C1 segment of cervical spinal cord (tissue), 14 donors: ENCODE data around the gene BIRC6.
"Not testable (repeated sequence)": the region's sequence is repeated elsewhere in the genome, so short reads cannot be mapped to it uniquely, and the experiment has no call there.

Experiments used
- DNase-seq, 14 donors: peaks; one replicate each; lab custom pipeline; 2025; lab: John Stamatoyannopoulos, UW

The BIRC6 gene

DNA sequence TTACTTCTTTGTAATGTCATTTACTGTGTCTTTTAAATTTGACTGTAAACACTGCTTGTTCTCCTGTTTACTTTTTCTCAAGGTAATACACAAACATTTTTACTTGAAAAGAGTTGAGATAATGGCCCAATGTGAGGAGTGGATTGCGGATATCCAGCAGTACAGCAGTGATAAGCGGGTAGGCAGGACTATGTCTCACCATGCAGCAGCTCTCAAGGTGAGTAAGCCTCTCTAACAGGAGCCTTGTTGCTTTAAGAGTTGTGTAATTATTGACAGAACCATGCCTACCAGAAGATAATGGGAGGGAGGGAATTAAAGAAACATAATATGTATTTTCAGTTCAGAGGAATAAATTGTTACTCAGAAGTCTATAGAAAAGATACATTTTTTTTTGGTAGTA, 254.5 kb downstream of the BIRC6 start:
- no peak for DNase-seq

DNA sequence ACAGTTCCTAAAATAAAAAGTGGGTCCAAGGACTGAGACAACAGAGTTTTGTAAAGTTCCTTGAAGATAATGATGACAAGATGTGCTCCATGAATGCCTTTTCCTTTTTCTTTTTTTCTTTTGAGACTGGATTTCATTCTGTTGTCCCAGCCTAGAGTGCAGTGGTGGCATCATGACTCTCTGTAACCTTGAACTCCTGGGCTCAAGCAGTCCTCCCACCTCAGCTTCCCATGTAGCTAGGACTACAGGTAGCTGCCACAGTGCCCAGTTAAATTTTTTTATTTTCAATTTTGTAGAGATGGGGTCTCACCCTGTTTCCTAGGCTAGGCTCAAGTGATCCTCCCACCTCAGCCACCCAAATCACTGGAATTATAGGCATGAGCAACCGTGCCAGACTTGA, 254.9 kb downstream of the BIRC6 start:
- no peak for DNase-seq

DNA sequence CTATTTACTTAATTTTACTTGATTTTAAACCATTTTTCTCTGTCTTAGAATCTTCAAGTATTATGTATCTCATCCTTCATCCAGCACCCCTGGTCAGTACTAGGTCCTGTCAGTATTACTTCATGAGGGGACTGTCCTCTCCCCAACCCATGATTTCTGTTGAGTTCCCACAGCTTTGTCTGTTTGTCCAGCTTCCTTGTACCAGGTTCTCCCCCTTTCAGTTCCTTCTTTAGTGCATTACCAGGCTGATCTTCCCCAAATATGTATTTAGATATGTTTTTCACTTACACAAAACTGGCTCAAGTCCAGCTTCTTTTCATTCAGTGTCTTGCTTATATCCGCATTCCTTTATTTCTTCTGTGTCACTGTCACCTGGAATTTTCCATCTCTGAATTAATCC, 257.3 kb downstream of the BIRC6 start:
- no peak for DNase-seq

DNA sequence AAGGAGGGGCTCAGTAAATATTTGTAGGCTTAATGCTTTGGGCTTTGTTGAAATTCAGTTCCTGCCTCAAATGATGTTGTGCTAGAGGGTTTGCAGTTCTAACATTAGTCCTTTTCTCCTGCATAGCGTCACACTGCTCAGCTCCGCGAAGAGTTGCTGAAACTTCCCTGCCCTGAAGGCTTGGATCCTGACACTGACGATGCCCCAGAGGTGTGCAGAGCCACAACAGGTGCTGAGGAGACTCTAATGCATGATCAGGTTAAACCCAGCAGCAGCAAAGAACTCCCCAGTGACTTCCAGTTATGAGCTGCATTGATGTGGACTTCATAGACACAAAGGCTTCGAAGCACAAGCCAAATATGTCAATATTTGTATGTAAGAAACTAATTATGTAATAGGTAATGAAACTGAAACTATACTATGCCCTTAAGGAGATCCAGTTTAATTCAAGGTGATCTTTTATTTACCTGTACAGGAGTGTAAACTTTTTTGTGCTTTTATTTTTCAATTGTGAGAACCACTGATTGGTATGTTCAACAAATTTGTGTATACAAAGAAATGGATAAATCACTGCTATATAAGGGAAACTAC, 260.9 kb downstream of the BIRC6 start:
- DNase-seq, result no peak

DNA sequence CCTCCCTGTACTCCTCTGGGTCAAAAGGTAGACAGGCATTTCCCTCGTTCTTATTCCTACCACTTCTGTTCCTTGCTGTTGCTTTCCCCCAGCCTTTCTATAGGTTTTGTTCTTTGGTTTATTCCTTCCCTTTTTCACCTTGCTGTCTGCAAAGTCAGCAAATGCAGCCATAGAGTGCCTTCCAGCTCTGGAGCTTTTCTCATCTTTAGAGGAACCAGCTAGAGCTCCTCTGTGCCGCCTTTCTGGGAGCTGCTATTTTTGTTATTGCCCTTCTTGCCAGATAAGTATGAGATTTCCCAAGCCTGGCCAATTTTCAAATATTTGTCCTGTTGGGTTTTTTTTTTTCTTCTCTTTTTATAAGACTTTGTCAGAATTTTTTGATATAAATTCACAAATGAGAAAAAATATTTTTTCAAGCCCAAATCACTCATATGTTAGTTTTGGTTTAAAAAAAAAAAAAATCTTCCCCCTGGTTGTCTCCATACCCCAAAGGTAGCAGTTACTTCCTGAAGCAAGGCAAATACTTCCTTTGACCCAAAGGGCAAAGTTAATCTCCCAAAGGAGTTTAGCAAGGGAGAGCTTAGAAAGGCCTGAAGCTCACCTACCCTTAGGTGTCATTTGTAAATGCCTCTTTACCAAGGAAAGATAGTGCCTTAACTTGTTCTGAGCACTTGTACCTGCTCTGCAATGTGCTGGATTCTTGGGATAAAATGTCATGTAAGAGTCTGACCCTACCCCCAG, 265.9 kb downstream of the BIRC6 start:
- DNase-seq, result no peak

DNA sequence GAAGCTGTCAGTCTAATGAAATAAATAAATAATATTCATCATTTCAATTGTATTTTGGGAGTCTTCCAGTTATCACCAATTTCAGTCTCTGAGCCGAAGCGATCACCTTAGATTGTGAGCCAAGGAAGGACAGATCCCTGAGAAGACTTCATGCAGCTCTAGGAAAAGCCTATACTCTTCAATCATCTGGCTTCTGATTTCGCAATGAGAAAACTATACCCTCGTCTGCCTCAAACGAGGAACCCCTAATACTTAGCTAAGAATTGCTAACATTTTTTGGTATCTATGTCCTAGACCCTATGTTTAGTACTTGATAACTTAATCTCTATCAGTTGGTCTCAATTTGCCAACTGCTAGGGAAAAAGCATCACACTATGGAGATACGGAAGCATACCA, 266.5 kb downstream of the BIRC6 start:
- no peak for DNase-seq

DNA sequence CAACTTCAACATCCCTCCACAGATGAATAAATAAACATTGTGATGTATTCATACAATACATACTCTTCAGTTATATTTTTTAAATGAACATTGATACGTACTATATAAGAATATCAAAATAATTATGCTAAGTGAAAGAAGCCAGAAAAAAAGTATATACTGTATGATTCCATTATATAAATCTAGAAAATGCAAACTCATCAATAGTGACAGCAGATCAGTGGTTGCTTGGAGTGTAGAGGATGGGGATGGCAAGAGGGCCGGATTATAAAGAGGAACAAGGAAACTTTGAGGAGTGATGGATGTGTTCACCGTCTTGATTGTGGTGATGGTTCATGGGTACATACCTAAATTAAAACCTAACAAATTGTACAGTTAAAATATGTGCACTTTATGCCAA, 268.0 kb downstream of the BIRC6 start:
- no peak for DNase-seq

DNA sequence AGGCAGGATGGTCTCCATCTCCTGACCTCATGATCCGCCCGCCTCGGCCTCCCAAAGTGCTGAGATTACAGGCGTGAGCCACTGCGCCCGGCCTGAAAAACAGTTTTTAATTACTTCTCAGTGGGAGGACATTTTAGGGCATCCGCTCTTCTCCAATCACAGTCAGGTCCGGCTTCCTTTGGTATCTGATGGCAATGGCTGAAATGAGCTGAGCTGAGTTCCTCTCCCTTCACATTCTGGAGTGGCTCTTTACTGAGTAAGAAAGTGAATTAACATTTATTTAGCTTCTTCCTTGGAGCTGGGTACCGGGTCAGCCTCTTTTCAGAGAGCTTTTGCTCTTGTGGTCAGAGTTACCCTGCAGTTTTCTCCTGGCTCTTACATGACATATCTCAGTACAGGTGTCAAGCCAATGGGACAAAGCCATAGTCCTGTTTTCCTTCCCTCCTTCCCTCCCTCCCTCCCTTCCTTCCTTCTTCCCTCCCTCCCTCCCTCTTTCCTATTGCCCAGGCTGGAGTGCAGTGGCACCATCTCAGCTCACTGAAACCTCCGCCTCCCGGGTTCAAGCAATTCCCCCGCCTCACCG, 269.9 kb downstream of the BIRC6 start:
- DNase-seq, result no peak

DNA sequence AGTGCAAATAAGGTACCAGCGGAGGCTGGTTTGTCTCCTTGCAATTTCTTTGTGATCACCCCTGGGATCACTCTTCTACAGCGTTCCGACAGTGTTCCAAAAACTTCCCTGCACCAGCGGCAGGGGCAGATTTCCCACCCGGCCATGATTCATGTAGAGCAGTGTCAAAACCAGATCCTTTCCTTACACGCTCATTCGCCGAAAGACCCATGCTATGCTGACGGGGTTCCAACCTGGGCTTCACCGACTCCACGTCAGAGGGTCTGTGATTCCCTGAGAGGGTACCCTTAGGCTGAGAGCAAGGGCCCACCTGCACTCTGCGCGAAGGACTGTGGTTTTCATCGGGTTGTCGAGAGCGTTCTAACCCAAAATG, 270.6 kb downstream of the BIRC6 start:
- DNase-seq, result peak in 7 of 14 donors; percentile 20 to 65 (median 49)

DNA sequence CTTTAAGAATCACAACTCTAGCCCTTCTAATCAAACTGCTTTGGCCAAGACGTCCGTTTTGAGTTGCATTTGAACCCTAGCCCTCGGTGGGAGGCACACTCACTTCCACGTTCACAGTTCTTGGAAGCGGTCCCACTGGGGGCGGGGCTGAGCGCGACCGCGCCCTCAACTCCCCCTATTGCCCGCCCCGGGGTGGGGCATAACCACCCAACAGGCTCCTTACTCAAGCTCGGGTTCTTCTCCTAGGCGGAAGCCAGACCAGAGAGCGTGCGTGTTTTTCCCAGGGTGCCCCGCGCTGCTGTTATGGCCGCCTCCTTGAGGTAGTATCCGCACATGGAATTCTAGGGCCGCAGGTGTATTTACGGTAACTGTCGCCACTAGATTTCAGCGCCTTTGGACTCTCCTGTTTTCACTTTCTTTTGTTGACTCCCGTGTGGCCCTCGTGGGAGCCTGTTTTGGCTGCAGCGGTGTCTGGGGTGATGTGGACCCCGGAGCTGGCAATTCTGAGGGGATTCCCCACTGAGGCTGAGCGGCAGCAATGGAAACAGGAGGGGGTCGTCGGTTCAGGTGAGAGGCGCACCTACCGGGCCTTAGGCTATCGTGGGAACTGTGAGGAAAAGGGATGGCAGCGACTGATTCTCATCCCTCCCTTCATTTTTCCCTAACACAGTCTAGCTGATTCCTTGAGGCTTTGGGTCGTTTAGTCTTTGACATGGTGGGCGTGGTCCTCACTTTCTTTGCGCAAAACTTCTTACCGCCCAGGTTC, 271.2 kb downstream of the BIRC6 start, which contains the start of gene TTC27:
Gene TTC27, plus strand, starts transcription at position 237 of the 766 bp plus-strand sequence. Its CDS starts 243 bp downstream, at position 480.
- DNase-seq, result peak; percentile 58 to 94 (median 88)

DNA sequence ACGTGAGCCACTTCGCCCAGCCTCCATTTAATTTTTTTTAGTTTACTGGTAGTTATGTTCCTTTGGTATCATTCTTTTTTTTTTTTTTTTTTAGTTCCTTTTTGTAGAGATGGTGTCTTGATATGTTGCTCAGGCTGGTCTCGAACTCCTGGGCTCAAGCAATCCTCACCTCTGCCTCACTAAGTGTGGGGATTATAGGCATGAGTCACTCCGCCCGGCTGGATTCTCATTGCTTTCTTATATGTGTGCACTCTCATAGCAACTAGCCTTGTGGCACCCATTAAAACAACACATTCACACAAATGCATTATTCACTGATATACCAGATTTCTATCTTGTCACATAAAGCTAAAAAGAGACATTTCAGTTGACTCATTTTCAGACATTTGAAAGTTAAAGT, 275.3 kb downstream of the BIRC6 start:
- DNase-seq, result no peak

DNA sequence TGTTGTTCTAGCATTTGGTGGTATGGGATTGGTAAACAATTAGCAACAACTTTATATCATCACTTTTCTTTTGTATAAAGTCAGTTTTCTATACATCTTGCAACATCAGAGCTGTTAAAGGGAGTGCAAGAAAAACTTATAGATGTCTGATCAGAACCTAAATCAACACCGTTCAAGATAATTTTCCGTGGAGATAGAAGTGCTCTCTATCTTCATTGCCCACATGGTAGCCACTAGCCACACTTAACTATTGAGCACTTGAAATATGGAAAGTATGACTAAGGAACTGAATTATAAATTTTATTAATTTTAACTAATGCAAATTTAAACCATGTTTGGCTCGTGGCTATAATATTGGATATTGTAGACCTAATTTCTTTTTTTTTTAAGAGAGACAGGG, 276.2 kb downstream of the BIRC6 start:
- no peak for DNase-seq

DNA sequence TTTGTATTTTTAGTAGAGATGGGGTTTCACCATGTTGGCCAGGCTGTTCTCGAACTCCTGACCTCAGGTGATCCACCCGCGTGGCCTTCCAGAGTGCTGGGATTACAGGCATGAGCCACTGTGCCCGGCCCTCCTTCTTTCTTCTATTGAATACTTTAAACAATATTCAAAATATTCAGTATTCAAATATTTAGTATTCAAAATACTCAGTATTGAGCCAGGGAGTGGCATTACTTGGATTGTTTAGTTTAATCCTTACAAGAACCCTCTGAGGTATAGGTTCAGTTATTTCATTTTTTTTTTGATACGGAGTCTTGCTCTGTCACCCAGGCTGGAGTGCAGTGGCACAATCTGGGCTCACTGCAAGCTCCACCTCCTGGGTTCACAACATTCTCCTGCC, 281.7 kb downstream of the BIRC6 start:
- DNase-seq, result not testable (repeated sequence)

DNA sequence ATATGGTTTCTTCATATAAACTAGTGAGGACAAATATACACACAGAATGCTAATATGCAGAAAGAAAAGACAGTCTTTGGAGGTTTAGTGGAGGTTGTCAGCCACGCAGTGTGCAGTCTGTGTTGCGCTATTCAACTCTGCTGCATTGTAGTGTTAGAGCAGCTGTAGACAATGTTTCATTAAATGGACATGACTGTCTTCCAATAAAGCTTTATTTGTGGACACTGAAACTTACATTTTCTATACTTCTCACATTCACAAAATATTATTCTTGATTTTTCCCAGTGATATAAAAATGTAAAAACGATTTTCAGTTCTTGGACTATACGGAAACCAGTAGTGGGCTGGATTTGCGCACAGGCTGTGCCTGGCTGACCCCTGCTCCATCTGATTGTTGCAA, 284.4 kb downstream of the BIRC6 start:
- no peak for DNase-seq

DNA sequence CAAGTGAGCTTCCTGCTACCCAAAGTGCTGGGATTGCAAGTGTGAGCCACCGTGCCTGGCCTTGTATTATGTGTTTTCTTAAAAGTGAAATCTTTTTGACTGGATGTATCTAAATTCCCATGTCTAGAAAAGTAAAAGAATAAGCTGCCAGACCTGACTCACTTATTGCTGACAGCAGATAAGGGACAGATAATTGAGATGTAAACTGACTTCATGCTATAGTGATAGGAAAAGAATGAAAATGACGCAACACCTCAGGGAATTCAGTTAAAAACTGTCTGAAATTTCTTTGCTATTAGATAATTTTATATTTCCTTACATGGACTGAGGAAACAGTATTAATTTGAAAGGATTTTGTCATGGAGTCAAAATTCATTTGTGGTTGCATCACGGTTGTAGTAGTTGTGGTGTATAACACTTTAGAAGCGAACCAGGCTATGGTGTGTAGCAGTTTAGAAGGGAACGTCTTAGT, 290.4 kb downstream of the BIRC6 start:
- no peak for DNase-seq

DNA sequence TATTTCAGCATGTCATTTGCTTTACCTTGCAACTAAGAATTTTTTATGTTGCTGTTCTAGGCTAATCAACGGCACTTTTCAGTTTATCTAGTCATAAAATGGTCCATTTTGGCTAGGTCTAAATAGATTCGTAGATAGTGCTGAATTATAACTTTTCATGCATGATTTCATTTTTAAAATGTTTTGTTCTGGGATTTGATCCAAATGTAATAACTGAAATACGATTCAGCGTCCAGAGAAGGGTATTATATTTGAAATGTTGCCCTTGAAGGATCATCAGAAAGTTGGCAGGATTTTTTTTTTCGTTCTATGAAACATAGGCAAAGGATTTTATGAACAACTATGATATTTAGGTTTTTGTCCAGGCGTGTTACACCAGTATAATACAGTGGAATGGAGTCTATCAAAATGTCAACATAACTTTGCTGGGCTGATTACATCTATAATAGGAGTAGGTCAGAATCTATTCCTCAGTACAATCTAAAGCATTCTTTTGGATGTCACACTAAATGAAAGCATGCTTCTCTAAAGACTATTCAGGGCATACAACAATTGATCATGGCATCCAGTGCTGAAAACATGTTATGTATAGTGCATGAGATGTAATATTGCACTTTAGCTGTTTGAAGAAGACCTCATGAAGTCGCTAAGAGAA, 295.9 kb downstream of the BIRC6 start:
- DNase-seq, result no peak

DNA sequence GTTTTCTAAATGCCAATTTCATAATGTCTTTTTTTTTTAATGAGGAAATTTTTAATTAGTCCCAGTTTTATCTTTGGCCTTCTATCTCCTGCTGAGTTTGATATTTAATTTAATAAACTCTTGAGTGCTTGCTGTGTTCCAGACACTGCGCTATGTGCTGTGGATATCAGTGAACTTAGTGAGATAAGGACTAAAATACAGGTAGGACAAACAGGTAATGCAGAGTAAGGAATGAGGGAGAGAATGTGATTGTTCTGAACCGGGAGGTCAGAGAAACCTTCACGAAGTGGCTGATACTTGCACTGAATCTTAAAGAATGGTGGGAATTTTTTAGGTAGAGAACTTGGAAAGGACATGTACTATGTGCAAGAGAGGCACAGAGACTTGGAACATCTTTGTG, 299.2 kb downstream of the BIRC6 start:
- DNase-seq, result no peak

DNA sequence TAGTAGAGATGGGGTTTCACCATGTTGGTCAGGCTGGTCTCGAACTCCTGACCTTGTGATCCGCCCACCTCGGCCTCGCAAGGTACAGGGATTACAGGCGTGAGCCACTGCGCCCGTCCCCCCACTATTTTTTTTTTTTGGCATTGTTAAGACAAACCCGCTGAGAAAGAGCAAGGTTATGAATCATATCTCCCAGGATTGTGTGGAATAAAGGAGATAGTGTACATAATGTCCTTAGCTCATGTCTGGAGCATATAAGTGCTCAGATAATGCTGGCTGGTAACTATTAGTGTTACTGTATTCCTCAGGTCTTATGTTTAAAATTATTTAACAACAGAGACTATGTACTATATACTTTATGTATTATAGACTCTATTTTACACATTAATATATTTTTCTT, 307.0 kb downstream of the BIRC6 start:
- no peak for DNase-seq

DNA sequence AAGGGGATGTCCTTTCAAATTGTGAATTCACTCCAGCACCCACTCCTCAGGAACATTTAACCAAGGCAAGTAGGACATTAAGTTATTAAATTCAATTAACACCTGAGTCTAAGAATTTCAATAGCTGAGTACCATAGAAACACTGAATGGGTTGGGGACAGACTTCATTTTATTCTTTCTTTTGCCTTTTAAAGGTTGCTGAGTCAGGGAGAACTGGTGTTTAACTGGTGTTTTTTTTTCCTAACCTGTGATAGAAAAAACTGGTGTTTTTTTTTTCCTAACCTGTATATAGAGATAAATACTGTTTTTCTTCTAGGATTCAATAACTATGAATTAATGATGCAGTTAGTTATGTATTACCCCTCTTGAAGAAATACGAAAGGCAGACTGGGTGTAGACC, 309.9 kb downstream of the BIRC6 start:
- DNase-seq, result no peak

DNA sequence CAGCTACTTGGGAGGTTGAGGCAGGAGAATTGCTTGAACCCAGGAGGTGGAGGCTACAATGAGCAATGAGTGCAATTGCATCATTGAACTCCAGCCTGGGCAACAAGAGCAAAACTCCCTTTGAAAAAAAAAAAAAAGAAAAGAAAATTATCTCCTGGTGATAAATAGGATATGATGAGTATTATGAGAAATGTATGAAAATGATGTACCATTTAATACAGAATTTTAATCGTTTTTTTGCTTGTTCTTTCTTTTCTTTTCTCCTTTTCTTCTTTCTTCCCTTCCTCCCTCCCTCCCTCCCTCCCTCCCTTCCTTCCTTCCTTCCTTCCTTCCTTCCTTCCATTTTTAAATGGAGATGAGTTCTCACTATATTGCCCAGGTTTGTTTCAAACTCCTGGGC, 311.4 kb downstream of the BIRC6 start:
- DNase-seq, result no peak
